Coronary artery (tissue), 2 donors: ENCODE measurements around the gene GRIN1.
"Not testable (repeated sequence)": the region's sequence is repeated elsewhere in the genome, so short reads cannot be mapped to it uniquely, and the experiment has no call there.

Experiments
- DNase-seq: peaks from one replicate; pipeline ENCODE4 v3.0.0-alpha.2; 2017; ENCODE audit warnings: low spot score
- H3K27ac ChIP-seq, 2 donors: fragments of 200-600 bp; sonication (generic); one replicate each; pipeline ENCODE4 v1.5.1; 2016 to 2019
- H3K4me3 ChIP-seq: fragments of 200-600 bp; sonication (generic); 2 replicates; pipeline ENCODE4 v1.5.1; 2016; ENCODE audit warnings: mild to moderate bottlenecking, moderate library complexity
- TF ChIP-seq, protein P1 (sequence below): fragments of 200-600 bp; sonication (generic); IDR thresholded peaks from one replicate; pipeline ENCODE4 v1.5.1; 2019; ENCODE audit warnings: antibody characterized with exemption

GRIN1 gene

DNA sequence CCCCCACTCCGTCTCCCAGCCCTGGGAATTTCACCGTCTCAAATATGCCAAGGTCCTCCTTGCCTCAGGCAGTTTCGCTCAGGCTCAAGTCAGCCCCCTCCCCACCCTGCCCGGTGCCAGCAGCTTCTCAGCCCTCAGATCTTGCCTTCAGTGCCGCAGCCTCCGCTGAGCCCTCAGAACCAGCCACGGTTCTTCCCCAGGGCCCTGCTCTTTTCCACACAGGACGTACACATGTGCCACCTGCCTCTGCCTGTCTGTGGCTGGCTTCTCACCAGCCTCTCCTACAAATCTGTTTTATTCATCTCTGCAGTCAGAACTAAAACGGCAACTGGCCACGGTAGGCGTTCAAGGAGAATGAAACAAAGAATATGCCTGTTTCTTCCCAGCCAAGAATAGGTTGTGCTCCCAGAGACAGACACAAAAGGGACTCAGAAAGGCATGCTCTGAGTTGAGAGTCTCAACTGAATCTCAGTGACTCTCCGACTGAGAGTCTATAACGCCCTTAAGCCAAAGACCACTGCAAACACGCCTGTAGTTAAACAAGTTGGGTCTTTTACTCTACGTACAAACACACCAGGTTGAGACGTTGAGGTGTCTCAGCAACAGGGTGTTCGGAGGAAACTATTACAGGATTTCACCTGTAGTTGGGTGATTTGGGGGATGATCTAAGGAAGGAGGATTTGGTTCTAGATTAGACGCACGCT lies 10.6 kb upstream of the GRIN1 start:
- no peak for DNase-seq
- Histone ChIP-seq H3K4me3 (peak overlapping the region; percentile 80), H3K27ac (no peak overlapping the region)
- TF ChIP-seq, protein P1, sequence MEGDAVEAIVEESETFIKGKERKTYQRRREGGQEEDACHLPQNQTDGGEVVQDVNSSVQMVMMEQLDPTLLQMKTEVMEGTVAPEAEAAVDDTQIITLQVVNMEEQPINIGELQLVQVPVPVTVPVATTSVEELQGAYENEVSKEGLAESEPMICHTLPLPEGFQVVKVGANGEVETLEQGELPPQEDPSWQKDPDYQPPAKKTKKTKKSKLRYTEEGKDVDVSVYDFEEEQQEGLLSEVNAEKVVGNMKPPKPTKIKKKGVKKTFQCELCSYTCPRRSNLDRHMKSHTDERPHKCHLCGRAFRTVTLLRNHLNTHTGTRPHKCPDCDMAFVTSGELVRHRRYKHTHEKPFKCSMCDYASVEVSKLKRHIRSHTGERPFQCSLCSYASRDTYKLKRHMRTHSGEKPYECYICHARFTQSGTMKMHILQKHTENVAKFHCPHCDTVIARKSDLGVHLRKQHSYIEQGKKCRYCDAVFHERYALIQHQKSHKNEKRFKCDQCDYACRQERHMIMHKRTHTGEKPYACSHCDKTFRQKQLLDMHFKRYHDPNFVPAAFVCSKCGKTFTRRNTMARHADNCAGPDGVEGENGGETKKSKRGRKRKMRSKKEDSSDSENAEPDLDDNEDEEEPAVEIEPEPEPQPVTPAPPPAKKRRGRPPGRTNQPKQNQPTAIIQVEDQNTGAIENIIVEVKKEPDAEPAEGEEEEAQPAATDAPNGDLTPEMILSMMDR = no peak

DNA sequence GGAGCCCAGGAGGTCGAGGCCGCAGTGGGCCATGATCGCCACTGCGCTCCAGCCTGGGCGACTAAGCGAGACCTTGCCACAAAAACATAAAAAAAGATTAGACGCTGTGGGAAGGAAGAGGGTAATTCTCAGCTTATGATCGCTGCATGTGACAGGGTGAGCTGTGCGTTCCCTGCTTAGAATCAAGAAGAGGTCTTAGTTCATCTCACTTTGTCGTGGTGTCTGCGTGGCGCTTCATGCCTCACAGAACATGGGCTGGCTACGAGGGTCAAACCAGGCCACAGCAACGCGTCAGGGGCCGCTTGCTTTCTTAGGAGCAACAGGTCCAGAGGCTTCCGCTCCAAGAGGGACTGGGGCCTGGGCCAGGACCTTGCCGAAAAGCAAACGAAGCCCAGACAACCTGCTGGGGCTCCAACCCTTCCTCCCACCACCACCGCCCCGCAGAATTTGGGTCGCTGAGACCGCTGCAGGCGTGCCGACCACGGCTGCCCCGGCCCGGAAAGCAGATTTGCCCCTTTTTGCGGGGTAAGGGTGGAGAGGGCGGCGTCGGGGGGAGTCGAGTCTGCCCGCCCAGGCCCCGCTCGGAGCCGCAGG lies 10.0 kb upstream of the GRIN1 start:
- Histone ChIP-seq H3K4me3 (peak overlapping the region; percentile 80), H3K27ac (peak overlapping the region; percentile 19 to 70)
- TF ChIP-seq, protein P1 = no peak
- no peak for DNase-seq

DNA sequence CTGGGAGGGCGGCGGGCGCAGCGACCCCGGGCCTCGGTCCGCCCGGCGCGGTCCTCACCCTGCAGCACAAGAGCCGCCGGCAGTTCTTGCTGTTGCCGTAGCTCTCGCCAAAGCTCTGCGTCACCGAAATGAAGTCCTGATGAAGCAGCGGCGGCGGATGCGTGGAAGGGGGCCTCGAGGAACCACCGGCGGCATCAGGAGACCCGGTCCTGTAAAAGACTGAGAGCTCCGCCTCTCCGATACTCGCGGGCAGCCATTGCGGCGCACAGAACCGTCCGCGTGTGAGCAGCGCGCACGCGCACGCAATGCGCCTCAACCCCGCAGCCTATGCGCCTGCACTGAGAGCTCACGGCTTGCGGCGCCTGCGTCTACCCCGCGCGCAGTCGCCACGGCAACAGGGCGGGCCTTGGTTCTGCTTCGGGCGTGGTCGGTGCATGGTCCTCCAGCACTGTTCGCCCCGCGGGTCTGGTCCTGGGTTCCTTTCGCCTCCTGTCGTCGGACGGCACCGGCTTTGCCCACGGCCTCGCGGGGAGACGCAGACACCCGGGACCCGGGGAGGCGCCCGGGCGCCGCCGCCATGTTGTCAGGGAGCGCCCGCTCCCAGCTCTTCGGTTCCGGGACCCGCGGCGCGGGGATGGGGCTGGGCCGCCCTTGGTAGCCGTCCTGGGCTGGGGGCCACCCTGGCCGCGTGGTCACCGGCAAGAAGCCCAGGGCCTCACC lies 9.3 kb upstream of the GRIN1 start:
- Histone ChIP-seq H3K27ac (peak overlapping the region; percentile 19 to 70), H3K4me3 (peak overlapping the region; percentile 80)
- TF ChIP-seq, protein P1 = no peak
- peak; percentile 82 for DNase-seq

DNA sequence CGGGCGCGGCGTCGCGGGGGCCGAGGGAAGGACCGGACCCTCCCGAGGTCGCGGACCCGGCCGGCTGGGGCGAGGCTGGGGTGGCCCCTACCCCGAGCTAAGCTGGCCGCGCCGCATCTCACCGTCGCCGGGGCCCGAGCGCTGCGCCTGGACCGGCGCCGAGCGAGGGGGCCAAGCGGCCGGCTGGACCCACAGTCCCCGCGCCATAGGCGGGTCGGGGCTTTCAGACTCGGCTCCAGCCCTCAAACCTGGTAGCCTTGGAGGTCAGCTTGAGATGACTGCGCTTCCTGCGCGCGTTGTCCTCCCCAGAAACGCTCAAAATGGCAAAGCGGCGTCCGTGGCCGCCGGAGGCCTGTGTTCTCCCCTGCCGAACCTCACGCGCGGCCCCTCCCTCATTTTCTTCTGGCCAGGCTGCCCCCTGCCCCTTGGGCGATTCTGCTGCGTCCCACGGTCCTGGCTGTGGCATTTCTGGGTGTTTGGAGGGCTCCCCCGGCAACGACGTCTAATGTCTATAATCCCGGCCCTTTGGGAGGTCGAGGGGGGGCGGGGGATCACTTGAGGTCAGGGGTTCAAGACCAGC lies 8.7 kb upstream of the GRIN1 start:
- Histone ChIP-seq H3K4me3 (peak overlapping the region; percentile 80), H3K27ac (peak overlapping the region in 1 of 2 donors; percentile 70)
- TF ChIP-seq, protein P1 = no peak
- DNase-seq = no peak

DNA sequence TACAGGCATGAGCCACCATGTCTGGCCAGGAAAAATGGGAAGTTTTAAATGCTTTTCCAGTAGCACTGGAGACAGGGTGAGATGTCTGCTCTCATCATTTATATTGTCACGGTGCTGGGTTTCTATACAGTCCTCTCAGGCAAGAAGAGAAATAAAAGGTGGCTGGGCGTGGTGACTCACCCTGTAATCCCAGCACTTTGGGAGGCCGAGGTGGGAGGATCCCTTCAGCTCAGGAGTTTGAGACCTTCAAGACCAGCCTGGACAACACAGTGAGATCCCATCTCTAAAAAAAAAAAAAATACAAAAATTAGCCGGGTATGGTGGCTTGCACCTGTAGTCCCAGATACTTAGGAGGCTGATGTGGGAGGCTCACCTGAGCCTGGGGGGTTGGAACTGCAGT lies 4.8 kb upstream of the GRIN1 start:
- H3K27ac ChIP-seq = no peak overlapping the region
- TF ChIP-seq, protein P1 = no peak
- DNase-seq = no peak
- no peak overlapping the region for H3K4me3 ChIP-seq

DNA sequence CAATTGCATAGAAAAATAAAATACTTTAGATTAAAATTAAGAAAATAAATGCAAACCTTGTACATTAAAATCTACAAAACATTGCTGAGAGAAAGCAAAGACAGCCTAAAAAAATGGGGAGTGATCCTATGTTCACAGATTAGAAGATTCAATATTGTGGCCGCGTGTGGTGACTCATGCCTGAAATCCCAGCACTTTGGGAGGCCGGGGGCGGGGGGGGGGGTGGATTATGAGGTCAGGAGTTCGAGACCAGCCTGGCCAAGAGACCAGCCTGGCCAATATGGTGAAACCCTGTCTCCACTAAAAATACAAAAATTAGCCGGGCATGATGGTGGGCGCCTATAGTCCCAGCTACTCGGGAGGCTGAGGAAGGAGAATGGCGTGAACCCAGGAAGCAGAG lies 3.8 kb upstream of the GRIN1 start:
- H3K4me3 ChIP-seq, DNase-seq, H3K27ac ChIP-seq: not testable (repeated sequence)

DNA sequence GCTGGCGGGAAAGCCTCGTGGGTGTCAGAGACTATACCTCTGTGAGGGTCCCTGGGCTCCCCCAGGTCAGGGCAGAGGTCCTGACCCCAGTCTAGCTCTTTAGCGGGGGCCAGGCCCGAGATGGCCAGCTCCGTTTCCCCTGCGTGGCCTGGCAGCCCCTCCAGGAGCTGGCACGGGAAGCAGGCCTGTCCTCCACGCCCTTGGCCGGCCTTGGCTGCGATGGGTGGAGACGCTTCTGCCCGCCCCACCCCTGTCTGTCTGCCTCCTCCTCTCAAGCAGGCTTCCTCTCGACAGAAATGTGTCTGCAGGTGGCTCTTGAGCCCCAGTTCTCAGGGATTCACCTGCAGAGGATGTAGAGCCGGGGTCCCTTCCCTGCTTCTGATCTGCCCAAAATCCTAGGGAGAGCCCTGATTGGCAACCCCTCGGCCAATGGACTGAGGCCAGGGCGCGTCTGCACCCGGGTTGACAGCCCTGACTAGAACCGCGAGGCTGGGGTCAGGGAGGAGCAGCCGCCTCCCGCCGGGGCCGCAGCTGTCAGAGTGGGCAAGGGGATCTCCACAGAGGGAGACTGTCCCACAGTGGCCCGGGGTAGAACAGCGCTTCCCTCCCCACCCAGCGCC lies 2.6 kb upstream of the GRIN1 start:
- H3K4me3 ChIP-seq = no peak overlapping the region
- DNase-seq = no peak
- TF ChIP-seq, protein P1 = no peak
- H3K27ac ChIP-seq = no peak overlapping the region
